NCI-H2107 treated with DMSO at 0.1 percent for 48 hours (cell line): ENCODE data around the gene PCCA.
A peak's percentile ranks its signal among the peaks of the same experiment; 100 is the strongest.

ENCODE experiments used
- DNase-seq: peaks from one replicate; lab custom pipeline; 2025; ENCODE audit not compliant: unreplicated experiment; lab: John Stamatoyannopoulos, UW

Gene PCCA

DNA sequence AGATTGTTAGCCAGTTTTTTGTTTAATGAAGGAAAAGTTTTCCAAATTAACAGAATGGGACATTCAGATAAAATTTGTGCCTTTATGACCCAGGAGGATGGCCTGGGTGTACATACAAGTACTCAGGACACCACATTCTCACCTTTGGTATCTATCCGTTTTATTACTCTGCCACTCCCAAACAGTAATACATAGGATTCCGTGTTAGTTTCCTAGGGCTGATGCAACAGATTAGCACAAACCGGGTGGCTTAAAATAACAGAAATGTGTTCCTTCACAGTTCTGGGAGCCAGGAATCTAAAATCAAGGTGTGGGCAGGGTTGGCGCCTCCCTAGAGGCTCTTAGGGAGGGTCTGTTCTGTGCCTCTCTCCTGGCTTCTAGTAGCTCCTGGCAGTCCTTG lies 369.8 kb downstream of the PCCA start:
- no peak for DNase-seq

DNA sequence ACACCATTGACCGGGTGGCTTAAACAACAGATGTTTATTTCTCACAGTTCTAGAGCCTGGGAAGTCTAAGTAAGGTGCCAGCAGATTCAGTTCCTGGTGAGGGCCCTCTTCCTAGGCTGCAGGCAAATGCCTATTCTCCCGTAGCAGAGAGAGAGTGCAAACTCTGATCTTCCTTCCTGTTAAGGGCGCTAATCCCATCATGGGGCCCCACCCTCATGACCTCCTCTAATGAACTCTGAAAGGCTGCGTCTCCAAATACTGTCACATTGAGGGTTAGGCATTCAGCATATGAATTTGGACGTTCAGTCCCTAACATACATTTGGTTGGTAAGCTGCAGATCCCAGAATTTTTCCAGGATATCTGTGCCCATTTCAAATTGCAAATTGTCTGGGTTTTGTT lies 370.9 kb downstream of the PCCA start:
- no peak for DNase-seq

DNA sequence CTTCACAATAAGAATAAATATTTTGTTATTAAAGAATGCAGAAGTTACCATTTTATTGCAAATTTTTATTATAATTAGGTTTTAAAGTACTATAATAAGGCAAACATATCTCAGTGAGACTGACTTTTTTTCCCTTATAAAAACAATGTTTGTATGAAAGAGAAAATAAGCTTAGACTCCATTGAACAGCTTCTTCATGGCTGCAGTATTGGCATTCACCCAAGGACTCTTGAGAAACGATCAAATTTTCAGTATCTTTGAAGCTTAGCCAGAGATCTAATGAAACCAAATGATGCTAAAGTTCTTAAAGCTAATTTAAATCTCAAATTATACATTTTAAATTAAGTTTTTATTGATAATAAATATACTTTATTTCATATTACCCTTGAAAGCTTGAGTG lies 371.4 kb downstream of the PCCA start:
- no peak for DNase-seq

DNA sequence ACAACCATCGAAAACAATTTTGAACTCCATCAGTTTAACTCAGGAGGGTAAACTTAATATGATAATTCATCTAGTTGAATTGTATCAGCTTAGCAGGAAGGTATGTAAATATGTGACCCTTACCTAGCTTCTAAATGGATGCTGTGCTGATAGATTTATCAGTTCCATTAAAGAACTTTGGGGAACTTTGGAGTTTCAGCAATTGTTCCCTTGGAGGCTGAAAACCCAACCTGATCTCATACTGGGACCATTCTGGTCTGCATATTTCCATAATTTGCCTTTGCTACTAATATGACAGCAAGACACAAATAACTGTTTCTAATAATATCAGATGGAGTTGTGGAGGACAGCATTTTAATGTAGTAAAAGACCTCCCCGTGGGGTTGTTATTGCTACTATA lies 371.9 kb downstream of the PCCA start:
- no peak for DNase-seq

DNA sequence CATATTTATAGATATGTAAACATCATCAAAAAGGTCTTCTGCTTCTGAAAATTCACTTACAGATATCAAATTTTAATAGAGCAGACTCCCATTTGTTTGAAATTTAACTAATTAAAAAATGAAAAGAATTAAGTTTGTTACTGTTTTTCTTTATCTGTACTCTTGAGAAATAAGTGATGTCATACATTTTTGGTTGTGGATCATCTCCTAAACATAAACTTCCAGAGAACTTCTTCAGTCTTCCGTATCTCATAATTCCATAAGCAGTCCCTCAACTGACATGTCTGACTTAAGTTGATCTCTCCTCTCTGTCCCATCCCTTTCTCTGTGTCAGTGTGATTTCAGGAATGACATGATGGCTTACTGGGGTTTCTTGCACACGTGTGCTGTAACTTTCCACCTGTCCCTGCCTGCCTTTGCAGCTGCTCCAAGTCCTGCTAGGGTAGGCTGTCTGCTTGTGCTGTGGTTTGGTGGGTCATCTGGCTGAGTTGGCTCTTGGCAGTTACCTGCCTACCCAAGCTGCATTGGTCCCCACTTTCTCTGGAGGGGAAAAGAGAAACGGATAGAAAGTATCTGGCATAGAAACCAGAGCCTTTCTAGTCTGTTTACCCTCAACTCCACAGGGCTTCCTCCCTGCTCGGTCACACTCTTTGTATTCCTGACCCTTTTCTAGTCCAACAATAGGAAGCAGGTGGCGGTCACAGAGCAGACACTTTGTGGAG lies 372.6 kb downstream of the PCCA start:
- DNase-seq, result peak; percentile 93

- DNase-seq, result no peak
Measured at GRCh38 chr13:100464006-100464405, 375.1 kb downstream of the PCCA start.

- no peak for DNase-seq
Measured at GRCh38 chr13:100465558-100465957, 376.7 kb downstream of the PCCA start.

GRCh38 chr13:100470866-100471505 lies 382.1 kb downstream of the PCCA start:
- DNase-seq, result no peak

- DNase-seq, result peak; percentile 26
Measured at GRCh38 chr13:100473087-100473486, 384.2 kb downstream of the PCCA start.

DNA sequence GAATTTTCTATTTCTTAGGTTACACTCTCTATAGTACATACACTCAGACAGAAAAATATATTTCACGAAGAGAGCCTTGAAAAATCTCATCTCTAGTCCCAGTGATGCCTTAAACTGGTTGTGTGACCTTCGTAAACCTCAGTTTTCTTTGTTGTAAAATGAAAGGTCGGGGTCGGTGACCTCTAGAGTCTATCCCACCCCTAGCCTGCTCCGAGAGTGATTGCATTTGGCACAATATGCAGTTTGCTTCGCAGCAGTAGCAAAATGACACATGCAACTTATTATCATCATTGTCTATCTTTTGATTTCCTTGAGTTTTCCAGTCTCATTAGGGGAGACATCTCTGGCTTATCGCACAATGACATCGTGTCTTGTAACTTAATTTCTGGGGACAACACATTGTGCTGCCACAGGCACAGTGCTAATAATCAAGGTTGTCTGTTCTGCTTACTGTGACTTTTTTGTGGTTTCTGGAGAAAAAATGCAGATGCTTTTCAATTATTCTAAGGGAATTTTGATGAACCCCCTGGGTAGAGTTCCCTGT lies 384.7 kb downstream of the PCCA start:
- DNase-seq, result no peak

DNA sequence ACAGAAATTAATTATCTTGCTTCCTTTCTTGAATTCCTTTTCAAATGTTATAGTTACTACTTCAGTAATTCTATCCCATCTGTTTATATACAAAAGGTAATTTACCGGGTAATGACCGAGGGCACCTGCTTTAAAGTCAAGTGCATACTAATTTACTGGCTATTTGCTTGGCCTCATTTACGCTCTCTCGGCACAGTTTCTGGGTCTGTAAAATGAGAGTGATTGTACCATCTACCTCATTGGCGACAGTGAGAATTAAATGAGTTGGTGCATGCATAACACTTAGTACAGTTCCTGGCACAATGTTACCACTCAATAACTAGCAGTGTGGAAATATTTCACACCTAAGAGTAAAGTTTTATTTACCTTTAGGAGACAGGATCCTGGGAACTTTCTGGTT lies 388.1 kb downstream of the PCCA start:
- peak; percentile 74 for DNase-seq

GRCh38 chr13:100478107-100478809 lies 389.4 kb downstream of the PCCA start:
- no peak for DNase-seq

GRCh38 chr13:100480676-100481075 lies 391.8 kb downstream of the PCCA start:
- DNase-seq, result no peak

- no peak for DNase-seq
Measured at GRCh38 chr13:100483139-100483538, 394.2 kb downstream of the PCCA start.

DNA sequence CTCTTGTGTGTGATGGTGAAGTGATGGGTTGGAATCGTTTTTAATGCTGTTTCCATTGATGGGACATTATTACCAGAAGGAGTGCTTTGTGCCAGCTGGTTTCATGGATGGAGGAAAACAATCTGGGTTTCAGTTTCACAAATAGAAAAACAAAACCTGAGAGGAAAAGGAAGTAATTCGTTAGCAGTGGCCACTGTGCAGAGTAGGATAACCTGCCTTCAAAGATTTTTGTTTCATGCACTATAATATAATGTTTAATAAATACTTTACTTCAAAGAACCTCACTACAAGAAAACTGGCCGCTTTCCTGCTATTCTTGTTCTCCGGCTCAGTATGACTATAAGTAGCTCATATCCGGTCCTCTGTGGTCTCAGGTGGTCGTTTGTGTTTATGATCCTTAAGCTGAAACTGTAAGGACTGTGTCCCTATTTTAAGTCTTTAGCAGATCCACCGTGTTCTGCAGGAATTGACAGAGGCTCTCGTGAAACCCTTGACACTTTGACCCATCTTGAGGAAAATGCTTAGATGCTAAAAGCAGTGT lies 395.0 kb downstream of the PCCA start:
- peak; percentile 83 for DNase-seq

GRCh38 chr13:100484702-100485101 lies 395.8 kb downstream of the PCCA start:
- DNase-seq, result no peak

- DNase-seq, result no peak
Measured at GRCh38 chr13:100485265-100485664, 396.4 kb downstream of the PCCA start.

GRCh38 chr13:100490692-100491091 lies 401.8 kb downstream of the PCCA start:
- DNase-seq, result peak; percentile 93

DNA sequence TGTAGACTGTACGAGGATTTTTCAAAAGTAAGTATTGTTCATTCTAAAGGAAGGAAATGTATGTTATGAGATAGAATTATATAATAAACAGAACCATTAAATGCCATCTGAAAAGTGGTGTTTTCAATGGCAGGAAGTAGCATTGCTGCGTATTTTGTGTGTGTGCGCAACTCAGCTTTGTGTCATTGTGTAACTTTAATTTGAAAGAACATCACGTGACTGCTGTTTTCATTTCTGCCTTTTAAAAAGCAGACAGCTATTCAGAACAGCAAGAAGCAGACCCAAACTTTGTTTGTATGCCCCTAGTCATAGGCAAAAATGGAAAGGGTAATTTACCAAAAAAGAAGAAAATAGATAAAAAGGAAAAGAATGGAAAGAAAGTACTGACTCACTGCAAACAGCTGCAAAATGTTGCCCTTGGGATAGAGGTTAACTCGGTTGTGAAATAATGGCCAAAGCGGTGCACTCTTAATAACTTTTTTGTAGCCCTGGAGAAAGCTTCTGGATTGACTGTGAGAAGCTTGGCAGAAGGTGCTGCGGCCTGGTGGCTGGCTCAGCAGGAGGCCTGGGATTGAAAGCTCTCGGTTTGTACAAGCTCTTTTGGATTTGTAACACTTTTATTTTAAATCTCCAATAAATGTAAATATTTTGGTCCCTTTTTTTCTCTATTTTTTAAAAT lies 402.4 kb downstream of the PCCA start:
- DNase-seq, result peak; percentile 57

- DNase-seq, result no peak
Measured at GRCh38 chr13:100493418-100493817, 404.5 kb downstream of the PCCA start.

DNA sequence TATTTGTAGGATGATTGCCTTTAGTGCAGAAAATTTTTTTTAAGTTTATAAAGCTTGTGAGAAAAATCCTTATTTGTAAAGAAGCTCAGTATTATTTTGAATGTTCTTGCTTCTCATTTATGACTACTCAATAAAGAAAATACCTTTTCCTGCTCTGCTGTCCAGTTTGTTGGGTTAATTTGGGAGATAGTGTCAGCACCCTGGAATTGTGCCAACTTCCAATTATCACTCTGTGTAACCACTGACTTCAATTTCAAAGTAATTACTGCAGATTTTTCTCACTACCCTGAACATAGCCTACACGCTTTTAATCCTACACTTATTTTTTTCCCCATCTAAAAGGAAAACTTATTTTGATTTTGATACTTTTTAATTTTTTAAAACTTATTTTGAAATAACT lies 406.6 kb downstream of the PCCA start:
- DNase-seq, result peak; percentile 11
